OCI-M1 (cell line): ENCODE results near the gene ZIC4.

ENCODE experiments used
- DNase-seq: peaks from one replicate; lab custom pipeline; 2025; lab: John Stamatoyannopoulos, UW

Gene ZIC4

DNA sequence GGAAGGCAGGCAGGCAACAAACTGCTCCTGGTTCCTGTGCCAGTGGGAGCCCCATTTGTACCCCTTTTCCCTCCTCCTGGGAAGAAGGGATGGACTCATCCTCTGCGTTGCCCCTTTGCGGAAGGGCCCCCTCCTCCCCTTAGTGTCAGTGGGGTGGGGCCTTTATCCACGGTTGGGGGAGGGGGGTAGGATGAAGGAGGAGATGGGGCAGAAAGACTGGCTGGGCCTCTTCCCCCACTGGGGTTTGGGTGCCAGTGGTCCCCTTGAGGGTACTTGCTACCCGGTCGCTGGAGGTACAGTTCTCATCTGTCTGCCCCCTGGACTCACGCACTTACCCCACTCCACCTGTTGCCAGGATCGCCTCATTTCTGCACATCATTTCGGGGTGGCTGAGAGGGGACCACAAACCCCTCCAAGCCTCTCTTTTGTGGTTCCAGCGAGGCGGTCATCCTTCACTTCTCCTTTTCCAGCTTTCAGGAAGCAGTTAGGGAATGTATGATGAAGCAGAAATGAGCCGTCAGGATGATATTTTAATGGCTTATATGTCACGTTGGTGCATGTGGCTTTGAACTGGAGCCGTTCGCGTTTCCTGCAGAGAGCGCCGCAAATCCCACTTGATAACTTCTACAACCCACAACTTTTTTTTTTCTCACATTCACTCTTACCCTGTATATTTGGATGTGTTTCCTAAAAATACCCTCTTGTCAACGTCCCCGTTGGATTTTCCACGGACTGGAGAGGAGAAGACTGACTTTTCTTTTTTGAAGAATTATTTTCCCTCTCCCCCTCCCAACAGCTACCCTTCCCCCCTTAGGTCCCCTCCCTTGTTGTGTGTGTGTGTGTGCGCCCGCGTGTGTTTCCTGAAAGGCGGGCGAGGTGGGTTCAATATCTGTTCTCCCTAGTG is at the start of gene ZIC4:
Gene ZIC4 (minus strand): TSS at position 516 of the 904 bp plus-strand sequence. CDS start 3,746 bp downstream, outside the sequence.
- DNase-seq = peak; percentile 35

DNA sequence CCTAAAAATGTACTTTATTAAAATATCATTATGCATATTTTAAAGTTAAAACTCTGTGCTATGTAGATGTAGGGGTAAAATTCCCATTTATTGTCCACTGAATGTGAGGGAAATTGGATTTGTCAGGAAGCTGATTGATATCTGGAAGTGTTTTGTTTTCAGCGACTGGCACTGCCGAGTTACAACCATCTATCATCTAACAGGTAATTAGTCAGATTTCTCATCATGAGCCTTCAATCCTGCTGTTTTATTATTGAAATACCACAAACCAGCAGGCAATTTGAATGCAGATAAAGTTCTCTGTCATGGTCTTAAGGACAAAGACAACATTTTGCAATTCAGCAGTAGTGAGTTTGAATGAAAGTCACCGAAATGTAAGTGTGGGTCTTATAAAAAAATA is 43.3 kb upstream of the ZIC4 start:
- DNase-seq = no peak

DNA sequence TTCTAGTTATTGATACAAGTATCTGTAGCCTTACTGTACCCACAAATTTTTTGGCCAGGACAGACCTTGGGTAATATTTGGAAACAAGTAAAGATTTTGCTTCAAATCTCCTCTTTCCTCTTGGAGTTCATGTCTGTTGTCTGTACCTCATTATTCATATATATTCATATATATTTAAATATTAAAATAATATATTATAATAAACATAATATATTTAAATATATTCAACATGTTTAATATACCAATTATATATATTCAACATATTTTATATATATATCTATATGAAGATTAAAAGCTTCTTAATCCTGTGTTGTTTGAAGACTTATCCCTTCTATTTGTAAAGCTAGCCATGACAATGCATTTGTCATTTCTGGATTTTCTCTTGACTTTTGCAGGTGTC is 40.9 kb upstream of the ZIC4 start:
- DNase-seq = no peak

DNA sequence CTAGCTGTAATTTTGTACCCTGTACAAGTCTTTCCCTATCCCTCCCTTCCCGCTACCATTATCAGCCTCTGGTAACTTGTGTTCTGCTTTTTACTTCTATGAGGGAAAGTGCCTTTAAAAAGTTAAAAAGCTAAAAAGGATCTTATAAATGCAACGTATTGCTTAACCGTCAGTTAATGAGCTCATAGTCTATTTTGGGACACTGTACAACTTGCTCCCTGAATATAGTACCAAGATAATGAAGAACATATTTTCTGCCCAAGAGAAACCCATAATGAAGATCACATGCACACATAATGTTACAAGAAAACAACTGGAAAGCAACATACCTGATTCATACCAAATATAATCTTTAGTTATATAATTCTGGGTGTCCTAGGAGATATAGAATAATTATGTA is 25.4 kb upstream of the ZIC4 start:
- DNase-seq = peak; percentile 32

DNA sequence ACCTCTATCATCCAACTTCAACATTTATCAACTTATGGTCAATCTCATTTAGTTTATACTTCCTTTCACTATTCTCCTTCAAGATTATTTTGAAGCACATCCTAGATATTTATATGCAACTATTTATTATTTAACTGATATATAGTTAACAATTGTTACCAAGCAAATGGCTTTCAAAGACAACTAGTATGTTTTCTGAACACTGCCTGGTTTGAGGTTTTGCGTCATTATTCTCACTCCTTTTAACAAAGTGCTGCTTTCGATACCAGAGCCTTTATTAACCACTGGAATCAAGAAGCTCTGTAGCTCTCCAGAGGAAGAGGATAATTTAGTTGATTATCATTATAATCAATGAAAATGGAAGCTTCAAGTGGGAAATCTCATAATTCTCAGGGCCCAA is 22.4 kb upstream of the ZIC4 start:
- no peak for DNase-seq

DNA sequence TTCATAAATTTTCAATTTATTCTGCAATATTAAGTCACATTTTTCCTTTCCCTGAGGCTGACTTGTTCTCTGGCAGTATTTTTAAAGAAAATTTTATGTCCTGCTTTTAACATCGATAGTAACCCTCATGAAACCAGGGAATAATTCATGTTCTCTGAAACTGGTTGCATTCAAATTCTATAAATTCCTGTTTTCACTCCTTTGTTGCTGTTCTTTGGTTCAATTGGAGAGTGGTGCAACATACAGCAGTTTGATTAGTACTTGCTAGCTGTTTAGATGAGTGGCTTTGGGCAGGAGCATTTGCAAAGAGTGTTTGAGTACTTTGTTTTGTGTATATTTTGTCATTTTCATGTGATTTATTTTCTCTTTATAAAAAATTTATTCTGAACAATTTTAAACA is 22.0 kb upstream of the ZIC4 start:
- no peak for DNase-seq

DNA sequence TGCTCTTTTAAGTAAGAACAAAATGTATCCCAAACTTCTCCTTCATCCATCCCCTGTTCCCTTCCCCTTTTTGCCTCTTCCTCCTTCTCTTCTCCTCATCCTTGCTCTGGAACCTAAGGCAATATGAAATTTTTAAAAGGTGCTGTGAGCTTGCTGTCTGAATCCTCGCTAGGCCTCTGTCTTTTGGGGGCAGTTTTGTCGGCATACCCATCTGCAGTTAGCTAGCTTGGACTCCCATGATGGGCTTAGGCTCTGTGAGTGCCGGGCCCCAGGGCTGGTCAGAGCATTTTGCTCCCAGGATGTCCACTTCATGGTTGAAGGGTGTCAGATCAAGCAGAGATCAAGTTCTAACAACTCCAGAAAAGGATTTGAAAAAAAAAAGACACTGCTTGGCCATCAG is 21.4 kb upstream of the ZIC4 start:
- DNase-seq = no peak

DNA sequence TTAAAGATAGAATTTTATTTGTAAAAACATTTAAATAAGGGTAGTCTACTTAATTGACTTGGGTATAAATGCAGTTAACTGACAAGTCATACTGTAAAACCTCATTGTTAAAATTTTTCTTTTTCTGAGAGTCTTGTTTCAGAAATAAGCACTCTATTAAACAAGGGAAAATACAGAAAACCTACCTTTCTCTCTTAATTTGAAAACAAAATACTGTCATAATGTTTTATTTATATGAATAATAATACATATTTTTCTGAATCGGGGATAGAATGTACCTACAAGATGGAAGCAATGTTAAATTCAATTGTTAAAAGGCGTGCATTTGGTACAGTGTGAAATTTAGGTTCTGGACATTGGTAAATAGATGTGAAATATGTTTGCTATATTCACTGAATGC is 20.6 kb upstream of the ZIC4 start:
- no peak for DNase-seq

DNA sequence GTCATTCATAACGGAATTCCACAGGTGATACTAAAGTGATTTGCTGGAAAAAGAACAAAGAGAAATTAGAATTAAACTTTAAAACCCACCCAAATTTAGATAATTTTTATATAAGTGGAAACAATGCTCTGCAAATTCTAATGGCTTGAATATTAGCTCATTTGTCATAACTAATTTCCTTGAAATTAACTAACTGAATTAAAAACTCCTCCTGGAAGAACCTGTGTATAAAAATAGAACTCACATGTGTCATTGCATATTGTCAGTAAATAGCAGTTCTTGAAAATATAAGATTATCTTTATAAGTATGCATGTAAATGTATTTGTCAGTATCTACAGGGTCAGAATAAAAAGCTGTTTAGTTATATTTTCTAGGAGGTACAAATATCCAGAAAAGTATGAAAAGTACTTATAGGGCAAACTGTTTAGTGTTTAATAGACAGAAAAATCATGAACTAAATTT is 19.1 kb upstream of the ZIC4 start:
- DNase-seq = no peak

DNA sequence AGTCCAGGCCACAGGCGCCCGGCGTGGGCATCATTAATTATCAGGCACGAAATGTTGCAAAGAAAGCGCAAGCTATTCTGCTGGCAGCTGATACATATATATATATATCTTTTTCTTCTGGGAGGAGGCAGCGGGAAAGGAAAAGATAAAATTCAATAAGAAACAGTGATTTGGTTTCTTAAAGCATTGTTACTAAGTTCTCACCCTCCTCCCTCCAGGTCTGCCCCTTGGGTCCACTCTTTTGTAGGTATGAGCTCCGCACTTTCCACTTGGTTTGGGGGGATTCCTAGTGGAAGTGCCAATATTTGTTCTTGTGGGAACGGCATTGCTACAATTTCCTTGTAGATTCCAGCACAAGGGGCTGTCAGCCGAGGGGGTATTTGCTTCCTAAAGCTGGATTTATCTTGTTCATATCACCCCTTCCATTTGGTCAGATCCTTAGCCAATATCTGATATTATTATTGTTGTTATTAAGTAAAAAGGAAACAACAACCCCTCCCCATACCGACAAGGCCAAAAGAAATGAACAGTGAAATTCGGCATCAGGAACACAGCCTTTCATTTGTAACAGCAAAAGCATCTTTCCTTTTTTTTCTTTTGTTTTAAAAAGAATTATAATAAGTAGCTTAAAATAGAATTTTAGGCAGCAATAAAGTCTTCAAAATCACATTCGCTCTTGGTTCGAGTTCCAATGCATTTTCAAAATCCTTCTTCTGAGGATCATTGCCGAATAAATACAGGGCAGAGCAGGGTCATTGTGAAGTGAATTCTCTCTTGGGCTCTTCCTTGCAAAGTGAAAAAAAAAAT is 18.4 kb upstream of the ZIC4 start:
- DNase-seq = no peak

DNA sequence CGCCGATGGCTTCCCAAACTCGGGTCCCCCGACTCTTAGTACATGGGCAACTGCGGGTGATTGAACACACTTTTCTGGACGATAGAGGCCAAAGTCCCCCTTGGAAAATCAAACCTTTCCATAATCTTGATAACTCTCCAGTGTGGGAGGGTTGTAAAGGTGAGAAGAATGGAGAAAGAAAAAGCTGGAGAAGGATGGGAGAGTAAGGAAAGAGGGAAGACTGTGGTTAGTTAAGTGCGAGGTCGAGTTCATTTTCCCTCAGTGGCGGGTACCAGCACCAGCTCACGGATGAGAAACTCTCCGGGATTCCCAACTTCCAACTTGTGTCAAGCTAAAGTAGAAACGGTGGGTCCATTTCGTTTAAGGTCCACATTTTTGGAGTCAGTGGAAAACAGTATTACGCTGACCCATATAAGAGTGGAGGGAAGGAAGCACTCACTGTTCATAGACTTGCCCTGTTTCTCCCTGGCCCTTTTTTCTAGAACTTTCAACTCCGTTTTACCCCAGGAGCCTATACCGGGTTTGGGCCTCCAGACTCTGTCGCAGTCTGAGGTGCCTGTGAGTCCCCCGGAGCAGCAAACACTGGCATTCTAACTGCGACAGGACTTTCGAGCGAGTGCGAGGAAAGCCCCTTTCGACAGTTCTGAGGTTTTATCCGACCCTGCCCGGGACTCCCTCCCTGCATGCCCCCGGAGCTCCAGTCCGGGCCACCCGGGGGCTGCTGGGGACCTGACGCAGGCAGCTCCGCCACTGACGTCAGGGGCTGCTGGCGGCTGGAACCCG is 17.6 kb upstream of the ZIC4 start:
- DNase-seq = no peak

DNA sequence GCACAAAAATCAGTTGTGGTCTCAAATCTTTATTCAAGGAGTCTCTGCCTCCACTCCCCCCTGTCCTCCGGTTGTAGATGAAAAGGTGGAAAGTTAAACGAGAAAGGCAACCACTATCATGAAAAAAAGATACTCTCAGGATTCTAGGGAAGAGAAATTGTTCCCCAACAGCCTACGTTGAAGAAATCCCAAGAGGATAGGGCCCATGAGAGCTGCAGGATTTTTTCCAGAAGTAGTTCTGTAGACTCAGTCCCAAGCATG is 17.1 kb upstream of the ZIC4 start:
- DNase-seq = no peak

DNA sequence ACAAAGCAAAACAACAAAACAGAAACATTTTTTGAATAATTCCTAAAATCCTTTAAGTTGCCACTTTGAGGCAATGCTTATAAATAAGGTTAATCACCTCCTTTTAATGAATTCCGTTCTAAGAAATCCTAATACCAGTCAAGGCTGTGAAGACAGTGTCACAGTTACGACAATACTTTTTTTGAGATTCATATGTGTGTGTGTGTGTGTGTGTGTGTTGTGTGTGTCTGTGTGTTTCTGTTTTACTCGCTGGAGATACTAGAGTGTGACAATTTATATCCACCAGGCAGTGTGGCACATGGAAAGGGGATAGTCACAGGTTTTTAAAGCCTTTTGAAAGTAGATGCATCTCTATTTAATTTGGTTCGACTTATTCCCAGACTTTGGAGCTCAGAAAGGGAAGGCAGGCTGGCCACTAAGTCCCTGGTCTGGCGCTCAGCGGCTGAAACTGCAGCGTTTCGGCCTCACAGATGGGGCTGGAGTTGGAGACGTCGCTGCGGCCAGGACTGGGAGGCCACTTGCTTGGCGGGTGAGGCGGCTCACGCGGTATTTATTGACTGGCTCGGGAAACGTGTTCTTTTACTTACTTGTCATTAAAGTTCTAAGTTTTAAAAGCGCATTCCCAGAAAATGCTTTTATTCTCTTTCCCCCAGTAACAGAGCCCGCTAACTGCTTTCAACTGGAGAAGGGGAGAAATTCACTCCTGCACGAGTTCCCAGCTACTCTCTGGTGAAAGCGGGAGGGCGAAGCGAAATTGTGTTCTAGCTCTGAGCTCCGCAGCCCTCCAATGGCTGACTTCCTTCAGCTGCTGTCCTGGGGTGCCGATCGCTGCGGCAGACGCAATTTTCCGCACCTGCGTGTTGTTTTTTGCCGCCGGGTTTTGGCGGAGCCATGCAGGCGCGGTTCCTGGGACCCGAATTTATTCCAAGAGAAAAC is 16.5 kb upstream of the ZIC4 start:
- no peak for DNase-seq

DNA sequence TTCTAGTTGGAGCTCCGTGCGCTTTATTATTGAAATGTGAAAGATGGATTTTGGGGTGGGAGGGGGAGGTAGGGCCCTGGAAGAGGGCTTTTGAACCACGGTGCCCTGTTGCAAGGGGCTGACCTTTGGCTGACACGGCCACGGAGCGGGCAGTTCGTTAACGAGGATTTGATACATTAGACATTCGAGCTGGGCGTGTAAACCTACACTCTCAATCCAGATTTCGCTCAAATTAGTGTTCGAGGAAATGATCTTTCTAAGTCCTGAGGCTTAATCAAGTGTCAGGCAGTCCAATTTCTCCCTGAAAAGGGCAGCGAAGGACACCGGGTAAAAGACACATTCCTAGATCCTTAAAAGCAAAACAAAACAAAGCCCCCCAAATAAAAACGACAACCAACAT is 15.9 kb upstream of the ZIC4 start:
- no peak for DNase-seq

DNA sequence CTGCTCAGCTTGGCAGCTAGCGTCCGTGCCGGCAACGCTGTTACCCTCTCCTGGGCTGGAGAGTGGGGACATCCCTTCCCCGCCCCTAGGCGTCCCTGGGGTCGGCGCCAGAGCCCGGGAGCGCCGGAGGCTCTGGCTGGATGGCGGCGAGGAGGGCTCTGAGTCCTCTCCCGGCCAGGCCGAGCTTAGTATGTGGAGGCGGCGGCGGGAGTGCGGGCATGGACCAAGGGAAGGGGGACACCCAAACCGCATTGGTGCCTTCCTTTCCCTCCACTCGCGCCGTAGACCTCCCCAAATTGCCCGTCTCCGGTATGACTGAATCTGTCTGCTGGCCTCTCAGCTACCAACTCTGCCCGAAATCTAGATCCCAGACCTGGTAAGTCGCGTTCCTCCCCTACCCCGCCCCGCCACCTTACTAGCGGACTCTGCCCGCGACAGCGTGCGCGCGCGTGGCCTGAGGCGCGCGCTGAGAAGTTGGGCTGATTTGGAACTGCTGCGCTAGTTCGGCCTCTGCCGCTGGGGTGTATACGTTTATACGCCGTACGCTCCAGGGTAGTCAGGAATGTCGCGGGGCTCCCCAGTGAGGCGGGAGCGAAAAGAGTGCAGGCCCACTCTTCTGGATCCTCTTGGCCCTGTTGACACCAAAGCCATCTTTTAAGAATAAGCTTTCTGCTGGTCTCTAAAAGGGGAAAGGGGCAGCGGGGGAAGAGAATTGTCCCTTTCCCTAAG is 15.0 kb upstream of the ZIC4 start:
- DNase-seq = no peak

DNA sequence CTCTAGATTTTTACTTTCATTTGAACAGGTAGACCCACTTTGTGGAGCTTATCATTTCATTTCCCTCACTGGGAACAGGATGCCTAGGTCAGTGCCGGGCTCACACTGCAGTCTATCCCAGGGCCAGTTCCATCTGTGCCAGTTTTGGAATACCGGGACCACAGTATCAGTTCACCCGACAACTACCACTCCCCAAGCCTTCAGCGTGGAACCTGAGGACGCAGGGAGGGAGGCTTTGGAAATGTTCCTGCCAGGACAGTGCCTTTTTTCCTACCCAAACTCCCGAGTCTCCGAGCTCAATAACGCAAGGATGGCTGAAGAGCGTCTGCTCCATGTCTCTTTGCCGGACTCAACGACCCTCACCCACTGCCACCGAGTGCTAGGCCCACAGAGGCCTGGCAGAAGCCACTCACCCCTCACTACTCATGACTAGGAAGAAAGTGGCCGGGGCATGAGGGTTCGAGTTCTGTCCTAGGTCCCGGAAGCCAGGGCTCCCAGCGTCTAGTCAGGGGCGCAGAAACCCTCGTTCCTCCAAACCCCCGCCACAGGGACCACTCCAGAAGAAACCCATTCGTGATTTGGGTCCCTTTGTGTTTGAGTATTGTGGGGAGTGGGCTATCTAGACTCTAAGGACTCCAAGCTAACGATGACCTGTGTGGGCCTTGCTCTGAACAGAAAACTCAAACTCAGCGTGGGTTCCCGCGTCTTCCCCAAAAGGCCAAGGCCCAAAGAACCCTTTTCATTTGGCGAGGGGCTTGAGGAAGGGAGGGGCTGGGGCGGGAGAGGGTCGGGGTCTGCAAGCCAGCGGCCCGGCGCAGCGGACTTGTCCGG is 14.2 kb upstream of the ZIC4 start:
- DNase-seq = no peak

DNA sequence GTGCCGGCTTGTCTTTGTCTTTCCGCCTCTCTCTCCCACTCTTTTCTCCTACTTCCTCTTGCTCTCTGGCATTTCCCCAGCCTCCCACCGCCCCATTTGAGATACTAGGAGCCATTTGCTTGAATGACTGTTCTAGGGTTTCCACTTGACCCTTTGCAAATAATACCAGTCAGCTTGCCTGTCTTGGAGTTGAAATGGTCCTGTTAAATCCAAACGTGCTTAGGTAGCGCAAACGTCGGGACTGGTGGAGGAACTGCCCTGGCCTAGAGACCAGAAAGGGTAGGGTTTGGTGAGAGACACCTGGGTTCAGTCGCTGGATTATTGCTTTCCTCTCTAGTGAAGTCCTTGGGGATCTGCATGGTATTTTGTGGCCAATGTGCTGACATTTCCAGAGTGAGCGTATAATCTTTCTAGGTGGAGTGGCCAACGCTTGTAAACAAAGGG is 13.5 kb upstream of the ZIC4 start:
- DNase-seq = no peak

DNA sequence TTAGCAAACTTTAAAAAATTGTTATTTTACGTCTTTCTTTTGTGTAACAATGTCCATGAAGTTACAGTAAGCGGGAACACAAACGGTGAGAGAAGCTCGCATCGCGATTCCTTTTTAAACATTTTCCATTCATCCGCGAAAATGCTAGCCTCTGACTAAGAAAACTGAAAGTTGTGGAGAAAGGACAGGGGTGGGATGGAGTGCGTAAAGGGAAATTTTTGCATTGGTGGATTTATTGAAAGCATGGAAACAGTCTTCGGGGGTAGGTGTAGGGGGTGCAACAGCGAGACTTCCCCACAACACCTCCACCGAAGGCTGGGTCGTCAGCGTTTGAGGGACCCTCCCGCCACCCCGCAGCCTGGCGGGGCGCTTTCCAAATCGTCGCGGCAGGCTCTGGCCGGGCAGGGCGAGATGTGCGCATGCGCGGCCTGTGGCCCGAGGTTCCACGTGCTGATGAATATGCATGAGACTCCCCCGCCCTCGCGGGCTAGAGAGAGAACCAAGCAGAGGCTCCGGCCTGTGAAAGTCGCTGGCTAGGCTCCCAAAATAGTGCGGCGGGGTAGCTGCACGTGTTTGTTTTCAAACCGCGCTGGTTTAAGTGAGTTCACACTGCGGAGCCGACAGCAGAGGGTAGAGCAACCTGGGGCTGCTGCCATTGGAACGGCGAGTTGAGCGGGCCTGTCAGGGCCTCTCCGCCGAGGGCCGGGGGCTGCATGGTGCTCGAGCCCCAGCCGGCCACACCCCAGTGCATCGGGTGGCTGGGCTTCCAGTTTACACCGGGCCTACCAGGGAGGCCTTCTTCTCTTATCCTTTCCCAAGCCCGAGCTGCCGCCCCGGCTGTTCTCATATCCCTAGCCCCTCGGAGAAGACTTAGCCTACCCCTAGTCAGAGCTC is 12.7 kb upstream of the ZIC4 start:
- no peak for DNase-seq

DNA sequence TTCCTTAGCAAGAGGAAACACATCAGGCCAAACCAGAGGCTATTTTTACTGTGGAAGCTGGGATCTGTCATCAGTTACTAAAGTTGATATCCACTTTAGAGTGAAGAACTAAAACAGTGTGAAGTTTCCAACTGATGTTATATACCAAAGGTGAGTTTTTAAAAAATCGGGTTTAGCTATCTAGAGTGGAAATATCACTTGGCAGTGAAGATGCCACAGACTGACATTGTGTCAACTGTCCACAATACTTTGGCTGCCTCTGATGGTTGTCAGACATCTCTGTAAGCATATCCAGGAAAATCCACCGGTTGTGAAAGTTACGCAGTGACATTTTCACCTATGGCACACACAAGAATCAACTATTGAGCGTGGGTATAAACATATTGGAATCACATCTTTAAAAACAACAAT is 12.0 kb upstream of the ZIC4 start:
- no peak for DNase-seq
